22Rv1 (cell line): ENCODE measurements around the gene MIOS.

ENCODE experiments used
- H3K27ac ChIP-seq: fragments of 450-650 bp; 2 replicates; pipeline ENCODE4 v1.5.1; 2017
- ZFX ChIP-seq: fragments of 450-650 bp; IDR thresholded peaks from 2 replicates; pipeline ENCODE4 v1.6.1; 2017; ENCODE audit warnings: antibody characterized with exemption, borderline replicate concordance
- TF ChIP-seq, protein P1 (sequence below): fragments of 450-650 bp; IDR thresholded peaks from 2 replicates; pipeline ENCODE4 v1.5.1; 2017; ENCODE audit warnings: mild to moderate bottlenecking

Gene MIOS

DNA sequence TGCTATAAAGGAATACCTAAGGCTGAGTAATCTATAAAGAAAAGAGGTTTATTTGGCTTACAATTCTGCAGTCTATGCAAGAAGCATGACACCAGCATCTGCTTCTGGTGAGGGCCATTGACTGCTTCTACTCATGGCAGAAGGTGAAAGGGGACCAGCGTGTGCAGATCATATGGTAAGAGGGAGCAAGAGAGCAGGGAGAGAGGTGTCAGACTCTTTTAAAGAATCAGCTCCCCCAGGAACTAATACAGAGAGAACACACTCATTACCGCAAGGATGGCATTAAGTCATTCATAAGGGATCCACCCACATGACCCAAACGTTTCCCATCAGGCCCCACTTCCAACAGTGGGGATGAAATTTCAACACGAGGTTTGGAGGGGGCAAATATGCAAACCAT lies 27.5 kb upstream of the MIOS start:
- no peak for TF ChIP-seq ZFX
- TF ChIP-seq, protein P1, sequence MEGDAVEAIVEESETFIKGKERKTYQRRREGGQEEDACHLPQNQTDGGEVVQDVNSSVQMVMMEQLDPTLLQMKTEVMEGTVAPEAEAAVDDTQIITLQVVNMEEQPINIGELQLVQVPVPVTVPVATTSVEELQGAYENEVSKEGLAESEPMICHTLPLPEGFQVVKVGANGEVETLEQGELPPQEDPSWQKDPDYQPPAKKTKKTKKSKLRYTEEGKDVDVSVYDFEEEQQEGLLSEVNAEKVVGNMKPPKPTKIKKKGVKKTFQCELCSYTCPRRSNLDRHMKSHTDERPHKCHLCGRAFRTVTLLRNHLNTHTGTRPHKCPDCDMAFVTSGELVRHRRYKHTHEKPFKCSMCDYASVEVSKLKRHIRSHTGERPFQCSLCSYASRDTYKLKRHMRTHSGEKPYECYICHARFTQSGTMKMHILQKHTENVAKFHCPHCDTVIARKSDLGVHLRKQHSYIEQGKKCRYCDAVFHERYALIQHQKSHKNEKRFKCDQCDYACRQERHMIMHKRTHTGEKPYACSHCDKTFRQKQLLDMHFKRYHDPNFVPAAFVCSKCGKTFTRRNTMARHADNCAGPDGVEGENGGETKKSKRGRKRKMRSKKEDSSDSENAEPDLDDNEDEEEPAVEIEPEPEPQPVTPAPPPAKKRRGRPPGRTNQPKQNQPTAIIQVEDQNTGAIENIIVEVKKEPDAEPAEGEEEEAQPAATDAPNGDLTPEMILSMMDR, result no peak
- H3K27ac ChIP-seq, result no peak overlapping the region

- no peak for TF ChIP-seq ZFX
- TF ChIP-seq, protein P1, result no peak
- H3K27ac ChIP-seq, result no peak overlapping the region
Observed at GRCh38 chr7:7539711-7540110, 27.0 kb upstream of the MIOS start.

GRCh38 chr7:7542251-7542835 lies 24.3 kb upstream of the MIOS start:
- TF ChIP-seq, protein P1, result no peak
- TF ChIP-seq ZFX, result no peak
- H3K27ac ChIP-seq, result no peak overlapping the region

GRCh38 chr7:7548407-7548806 lies 18.3 kb upstream of the MIOS start:
- H3K27ac ChIP-seq, result no peak overlapping the region
- TF ChIP-seq, protein P1, result no peak
- no peak for TF ChIP-seq ZFX

- no peak overlapping the region for H3K27ac ChIP-seq
- TF ChIP-seq, protein P1, result no peak
- TF ChIP-seq ZFX, result no peak
Observed at GRCh38 chr7:7550663-7551062, 16.0 kb upstream of the MIOS start.

DNA sequence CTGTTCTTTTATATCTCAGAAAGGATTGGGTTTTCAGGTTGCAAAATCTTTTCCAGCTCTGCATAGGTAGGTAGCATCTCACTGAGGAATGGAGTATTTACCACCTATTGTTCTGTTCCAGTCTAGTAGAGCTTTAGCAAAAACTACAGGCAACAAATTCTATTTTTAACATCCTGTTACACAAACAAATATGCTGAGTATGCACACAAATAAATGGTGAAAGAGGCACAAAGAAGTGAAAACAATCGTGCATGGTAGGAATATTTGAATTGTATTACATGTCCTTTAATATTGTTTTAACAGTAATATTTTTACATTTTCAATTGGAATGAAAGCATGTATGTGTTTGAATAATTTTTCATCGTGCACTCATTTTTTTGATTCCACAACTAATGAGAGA lies 14.5 kb upstream of the MIOS start:
- no peak for TF ChIP-seq ZFX
- TF ChIP-seq, protein P1, result no peak
- H3K27ac ChIP-seq, result no peak overlapping the region

DNA sequence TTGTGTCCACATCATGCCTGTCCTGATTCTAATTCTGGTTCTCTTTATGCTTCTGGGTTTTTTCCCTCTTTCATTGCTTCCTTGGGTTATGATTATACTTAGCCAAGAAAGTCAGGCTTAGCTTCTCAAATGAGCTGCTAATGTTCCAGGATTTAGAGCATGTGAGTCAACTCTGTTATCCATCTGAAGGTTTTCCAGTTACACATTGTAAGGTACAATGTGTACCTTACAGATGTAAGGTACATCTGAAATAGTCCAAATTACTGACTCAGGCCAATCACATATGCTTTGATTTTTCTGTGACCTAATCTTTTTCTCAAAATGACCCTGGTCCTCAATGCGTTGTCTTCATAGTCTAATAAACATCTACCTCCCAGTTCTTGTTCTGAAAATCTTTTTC lies 13.3 kb upstream of the MIOS start:
- peak overlapping the region; percentile 94 for H3K27ac ChIP-seq

More for the DNA sequence above, 13.3 kb upstream of the MIOS start:
- TF ChIP-seq ZFX, result no peak
- TF ChIP-seq, protein P1, result no peak
